WI38 (cell line): ENCODE data around the gene NAALADL2.
"Not testable (repeated sequence)": the region's sequence is repeated elsewhere in the genome, so short reads cannot be mapped to it uniquely, and the experiment has no call there.

ENCODE experiments used
- H3K4me3 ChIP-seq: 2 replicates; pipeline ENCODE4 v1.5.1; 2011; ENCODE audit warnings: low read depth, mild to moderate bottlenecking, control low read depth, low read length
- TF ChIP-seq, protein P1 (sequence below): IDR thresholded peaks from 2 replicates; pipeline ENCODE4 v1.5.1; 2012; ENCODE audit warnings: low read depth, mild to moderate bottlenecking, control low read depth, low read length

Gene NAALADL2

DNA sequence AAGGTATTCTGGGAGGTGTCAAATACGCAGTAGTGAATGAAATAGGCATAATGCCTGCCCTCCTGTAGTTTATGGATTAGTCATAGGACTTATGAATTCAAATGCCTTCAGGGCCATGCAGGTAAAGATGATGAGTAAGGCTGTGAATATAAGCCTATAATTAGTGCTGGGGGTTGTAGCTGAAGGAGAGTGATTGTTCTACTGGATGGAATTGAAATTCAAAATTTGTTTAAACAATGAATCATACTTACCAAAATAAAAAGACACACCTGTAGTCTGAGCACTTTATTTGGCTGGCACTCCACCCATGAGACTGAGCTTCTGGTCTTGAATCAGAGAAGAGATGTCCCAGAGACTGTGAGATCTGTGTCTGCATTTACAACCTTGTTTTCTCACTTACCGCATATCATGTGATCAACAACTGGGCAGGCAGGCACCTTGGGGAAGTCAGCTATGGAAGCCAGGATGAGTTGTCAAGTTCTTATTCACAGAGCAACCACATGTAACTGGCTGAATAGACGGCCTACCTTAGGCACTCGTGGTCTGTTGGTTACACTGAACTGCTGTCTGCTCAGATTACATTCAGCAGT, 291.8 kb downstream of the NAALADL2 start:
- TF ChIP-seq, protein P1, sequence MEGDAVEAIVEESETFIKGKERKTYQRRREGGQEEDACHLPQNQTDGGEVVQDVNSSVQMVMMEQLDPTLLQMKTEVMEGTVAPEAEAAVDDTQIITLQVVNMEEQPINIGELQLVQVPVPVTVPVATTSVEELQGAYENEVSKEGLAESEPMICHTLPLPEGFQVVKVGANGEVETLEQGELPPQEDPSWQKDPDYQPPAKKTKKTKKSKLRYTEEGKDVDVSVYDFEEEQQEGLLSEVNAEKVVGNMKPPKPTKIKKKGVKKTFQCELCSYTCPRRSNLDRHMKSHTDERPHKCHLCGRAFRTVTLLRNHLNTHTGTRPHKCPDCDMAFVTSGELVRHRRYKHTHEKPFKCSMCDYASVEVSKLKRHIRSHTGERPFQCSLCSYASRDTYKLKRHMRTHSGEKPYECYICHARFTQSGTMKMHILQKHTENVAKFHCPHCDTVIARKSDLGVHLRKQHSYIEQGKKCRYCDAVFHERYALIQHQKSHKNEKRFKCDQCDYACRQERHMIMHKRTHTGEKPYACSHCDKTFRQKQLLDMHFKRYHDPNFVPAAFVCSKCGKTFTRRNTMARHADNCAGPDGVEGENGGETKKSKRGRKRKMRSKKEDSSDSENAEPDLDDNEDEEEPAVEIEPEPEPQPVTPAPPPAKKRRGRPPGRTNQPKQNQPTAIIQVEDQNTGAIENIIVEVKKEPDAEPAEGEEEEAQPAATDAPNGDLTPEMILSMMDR = no peak
- no peak overlapping the region for H3K4me3 ChIP-seq

DNA sequence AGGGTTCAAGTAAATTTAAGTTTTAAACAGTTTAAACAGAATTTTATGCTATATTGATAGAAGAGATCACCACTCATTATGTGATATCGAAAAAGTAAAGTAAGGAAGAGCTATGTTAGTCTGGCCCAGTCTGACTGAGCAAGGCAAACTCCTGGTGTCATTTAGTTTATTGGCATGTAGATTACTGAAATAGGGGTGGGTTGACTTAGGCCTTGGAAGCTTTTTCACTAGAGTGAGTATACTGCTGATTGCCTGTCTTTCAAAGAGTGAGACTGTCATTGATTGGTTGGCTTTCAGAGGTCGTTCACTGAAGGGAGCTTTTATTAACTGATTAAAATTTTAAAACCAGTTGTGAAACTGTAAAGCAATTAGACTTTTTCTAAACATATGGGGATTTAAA, 294.5 kb downstream of the NAALADL2 start:
- TF ChIP-seq, protein P1 = no peak
- no peak overlapping the region for H3K4me3 ChIP-seq

DNA sequence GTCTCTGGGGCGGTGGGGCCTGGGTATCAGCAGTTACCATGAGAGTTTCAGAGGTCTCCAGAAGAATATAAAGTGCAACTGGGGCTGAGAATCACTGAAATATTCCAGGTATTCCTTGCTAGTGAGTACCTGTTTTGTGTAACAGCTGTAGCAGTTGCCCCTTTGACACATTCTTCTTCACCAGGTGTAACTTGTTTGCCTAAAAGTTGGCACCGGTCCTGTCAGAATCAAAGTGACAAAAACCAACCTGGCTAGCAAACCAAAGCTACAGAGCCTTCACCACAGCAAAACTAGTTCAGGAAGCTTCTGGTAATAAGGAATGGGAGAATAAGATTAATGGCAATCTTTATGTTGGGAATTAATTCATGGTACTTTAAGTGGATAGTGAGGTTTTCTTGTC, 296.0 kb downstream of the NAALADL2 start:
- H3K4me3 ChIP-seq = no peak overlapping the region
- TF ChIP-seq, protein P1 = no peak

DNA sequence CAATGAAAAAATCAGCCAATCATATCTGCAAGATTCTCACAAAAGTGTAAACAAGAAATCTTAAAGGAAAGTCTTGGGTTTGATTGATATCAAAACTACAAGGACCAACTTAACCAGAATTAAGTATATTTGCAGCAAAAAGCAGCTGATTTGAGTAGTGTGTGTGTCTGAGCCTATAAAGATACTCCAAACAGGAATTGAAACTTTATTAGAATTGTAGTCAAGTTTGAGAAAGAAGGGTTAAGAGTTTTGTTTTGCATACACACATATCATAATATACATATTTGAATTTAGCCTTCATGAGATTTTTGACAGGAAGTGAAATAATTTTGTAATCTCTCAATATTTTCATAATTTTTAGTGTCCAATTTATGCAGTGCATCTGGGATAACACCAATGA, 300.1 kb downstream of the NAALADL2 start:
- TF ChIP-seq, protein P1 = no peak
- H3K4me3 ChIP-seq = no peak overlapping the region

DNA sequence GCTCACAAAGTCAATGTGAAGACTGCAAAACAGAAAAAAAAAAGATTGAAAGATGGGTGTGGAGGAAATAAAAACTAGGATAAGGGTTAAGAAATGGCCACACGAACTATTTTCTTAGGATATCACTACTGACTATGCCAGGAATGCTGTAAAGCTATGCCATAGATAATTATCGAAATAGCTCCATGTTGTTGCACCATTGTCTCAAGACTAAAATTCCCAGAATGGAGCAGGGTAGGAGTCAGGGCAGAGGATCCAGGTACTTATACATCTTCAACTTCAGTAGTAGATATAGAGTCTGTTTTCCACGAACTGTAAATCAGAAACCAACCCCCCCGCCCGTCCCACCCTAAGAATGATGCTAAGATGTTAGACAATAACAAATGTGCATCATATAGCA, 302.2 kb downstream of the NAALADL2 start:
- no peak overlapping the region for H3K4me3 ChIP-seq
- TF ChIP-seq, protein P1 = no peak

DNA sequence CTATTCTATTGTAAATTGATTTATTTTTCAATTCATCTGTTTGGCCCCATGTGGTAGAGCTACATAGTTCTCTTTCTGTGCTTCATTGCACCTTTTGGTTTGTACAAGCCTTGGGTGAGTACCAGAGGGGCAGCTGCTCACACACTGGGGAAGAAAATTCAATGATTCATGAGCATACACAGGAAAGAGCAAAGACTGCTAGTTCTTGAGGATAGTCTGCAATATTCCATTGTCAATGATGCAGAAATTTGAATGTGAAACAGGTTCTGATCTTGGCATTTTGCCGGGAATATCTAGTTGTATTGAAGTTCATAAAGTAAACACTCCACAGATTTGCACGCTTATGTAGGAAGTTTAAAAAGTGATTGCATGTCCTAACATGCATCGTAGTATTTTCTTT, 304.6 kb downstream of the NAALADL2 start:
- TF ChIP-seq, protein P1 = no peak
- no peak overlapping the region for H3K4me3 ChIP-seq

DNA sequence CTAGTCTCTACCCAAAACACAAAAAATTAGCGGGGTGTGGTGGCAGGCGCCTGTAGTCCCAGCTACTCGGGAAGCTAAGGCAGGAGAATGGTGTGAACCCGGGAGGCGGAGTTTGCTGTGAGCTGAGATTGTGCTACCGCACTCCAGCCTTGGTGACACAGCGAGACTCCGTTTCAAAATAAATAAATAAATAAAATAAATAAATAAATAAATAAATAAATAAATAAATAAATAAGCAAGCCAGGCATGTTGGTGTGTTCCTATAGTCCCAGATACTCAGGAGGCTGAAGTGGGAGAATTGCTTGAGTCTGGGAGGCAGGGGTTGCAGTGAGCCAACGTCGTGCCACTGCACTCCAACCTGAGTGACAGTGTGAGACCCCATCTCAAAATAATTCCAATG, 314.0 kb downstream of the NAALADL2 start:
- not testable (repeated sequence) for H3K4me3 ChIP-seq

DNA sequence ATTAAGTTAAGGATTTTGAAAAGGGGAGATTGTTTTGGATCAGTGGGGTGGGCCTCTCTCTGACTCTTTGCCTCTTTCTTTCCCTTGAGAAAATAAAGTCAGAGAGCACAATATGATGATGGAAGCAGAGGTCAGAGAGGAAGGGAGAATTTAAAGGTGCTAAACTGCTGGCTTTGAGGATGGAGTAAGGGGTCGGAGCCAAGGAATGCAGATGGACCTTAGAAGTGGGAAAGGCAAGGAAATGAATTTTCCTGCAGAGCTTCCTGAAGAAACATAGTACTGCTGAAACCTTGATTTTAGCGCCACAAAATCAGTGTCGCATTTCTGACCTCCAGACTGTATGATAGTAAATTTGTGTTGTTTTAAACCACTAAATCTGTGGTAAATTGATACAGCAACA, 317.4 kb downstream of the NAALADL2 start:
- no peak overlapping the region for H3K4me3 ChIP-seq
- TF ChIP-seq, protein P1 = no peak
